DND-41 (cell line): Measurements from ENCODE around the gene CPM.
A peak's percentile ranks its signal among the peaks of the same experiment; 100 is the strongest.
"Not testable (repeated sequence)": the region's sequence is repeated elsewhere in the genome, so short reads cannot be mapped to it uniquely, and the experiment has no call there.

Experiments
- ATAC-seq: fragments of 200-7000 bp; cut with Tn5 transposase; 3 replicates; pipeline ENCODE4 v1.9.1; 2021; ENCODE audit warnings: low read depth; ENCODE audit not compliant: insufficient read depth
- DNase-seq: peaks from one replicate; pipeline ENCODE4 v3.0.0-alpha.2; 2020
- H2AFZ ChIP-seq: 2 replicates; pipeline ENCODE4 v1.6.0; 2012; ENCODE audit warnings: low read depth, low read length
- H3K27ac ChIP-seq: 2 replicates; pipeline ENCODE4 v1.5.1; 2012; ENCODE audit warnings: low read length, inconsistent platforms
- H3K27me3 ChIP-seq: fragments of 200-600 bp; sonication (generic); 2 replicates; pipeline ENCODE4 v1.6.0; 2012; ENCODE audit warnings: low read length, mild to moderate bottlenecking, inconsistent platforms; ENCODE audit not compliant: insufficient read depth, poor library complexity
- H3K36me3 ChIP-seq: 2 replicates; pipeline ENCODE4 v1.5.1; 2012; ENCODE audit warnings: low read length, inconsistent platforms; ENCODE audit not compliant: insufficient read depth
- H3K4me1 ChIP-seq: 2 replicates; pipeline ENCODE4 v1.5.1; 2012; ENCODE audit warnings: mild to moderate bottlenecking, low read length; ENCODE audit not compliant: insufficient read depth
- H3K4me2 ChIP-seq: 2 replicates; pipeline ENCODE4 v1.6.0; 2012; ENCODE audit warnings: mild to moderate bottlenecking, moderate library complexity, low read length, inconsistent platforms; ENCODE audit not compliant: insufficient read depth
- H3K4me3 ChIP-seq, 2 experiments: fragments of 200-600 bp in 1 of 2; shearing (Covaris generic) in 1 of 2; 2 replicates each; pipeline ENCODE4 v1.5.1; 2012 to 2016; ENCODE audit warnings: inconsistent platforms in 2 of 2, low read length in 2 of 2, mild to moderate bottlenecking in 2 of 2, low read depth in 1 of 2, moderate library complexity in 1 of 2
- H3K79me2 ChIP-seq: 2 replicates; pipeline ENCODE4 v1.6.0; 2012; ENCODE audit warnings: low read length, inconsistent platforms; ENCODE audit not compliant: insufficient read depth
- H3K9ac ChIP-seq: 2 replicates; pipeline ENCODE4 v1.6.0; 2012; ENCODE audit warnings: low read depth, mild to moderate bottlenecking, inconsistent platforms, low read length, moderate library complexity
- H3K9me3 ChIP-seq: 2 replicates; pipeline ENCODE4 v1.5.1; 2012; ENCODE audit warnings: low read length, moderate library complexity, mild to moderate bottlenecking, inconsistent platforms; ENCODE audit not compliant: insufficient read depth, severe bottlenecking
- H4K20me1 ChIP-seq: 2 replicates; pipeline ENCODE4 v1.6.0; 2012; ENCODE audit warnings: low read length; ENCODE audit not compliant: insufficient read depth
- EZH2 ChIP-seq: IDR thresholded peaks from 3 replicates; pipeline ENCODE4 v1.6.1; 2012; ENCODE audit warnings: borderline replicate concordance, low read depth, mild to moderate bottlenecking, moderate library complexity, low read length, inconsistent platforms; ENCODE audit not compliant: severe bottlenecking
- TF ChIP-seq, protein P1 (sequence below): IDR thresholded peaks from 2 replicates; pipeline ENCODE4 v1.5.1; 2012; ENCODE audit warnings: borderline replicate concordance, low read length, moderate library complexity, mild to moderate bottlenecking; ENCODE audit not compliant: poor library complexity, severe bottlenecking; ENCODE audit errors: extremely low read depth

The CPM gene

DNA sequence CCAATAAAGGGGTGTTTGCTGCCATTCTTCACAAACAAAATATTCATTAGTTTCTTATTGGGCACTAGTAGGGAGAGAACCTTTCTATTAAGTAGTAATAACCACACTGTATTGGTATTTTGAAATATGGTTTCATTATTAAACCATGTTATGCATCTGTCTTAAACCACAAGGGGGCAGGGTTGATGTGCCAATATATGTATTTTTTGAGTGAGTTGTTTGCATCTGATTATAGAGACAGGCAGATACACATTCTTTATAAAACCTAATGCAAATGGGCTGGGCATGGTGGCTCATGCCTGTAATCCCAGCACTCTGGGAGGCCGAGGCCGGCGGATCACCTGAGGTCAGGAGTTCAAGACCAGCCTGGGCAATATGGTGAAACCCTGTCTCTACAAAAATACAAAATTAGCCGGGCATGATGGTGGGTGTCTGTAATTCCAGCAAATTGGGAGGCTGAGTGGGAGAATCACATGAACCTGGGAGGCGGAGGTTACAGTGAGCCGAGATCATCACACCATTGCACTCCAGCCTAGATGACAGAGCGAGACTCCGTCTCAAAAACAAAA lies 69.0 kb downstream of the CPM start:
- H3K27ac ChIP-seq, DNase-seq, H3K36me3 ChIP-seq, H4K20me1 ChIP-seq, H3K9ac ChIP-seq, H3K4me1 ChIP-seq, H3K4me3 ChIP-seq, H3K79me2 ChIP-seq, H2AFZ ChIP-seq, H3K9me3 ChIP-seq: not testable (repeated sequence)
- Histone ChIP-seq H3K4me2 (peak overlapping the region; percentile 22; the same call in 1 of the 2 replicates), H3K27me3 (peaks cover 16% of the 10 kb centered on the region)
- TF ChIP-seq, protein P1, sequence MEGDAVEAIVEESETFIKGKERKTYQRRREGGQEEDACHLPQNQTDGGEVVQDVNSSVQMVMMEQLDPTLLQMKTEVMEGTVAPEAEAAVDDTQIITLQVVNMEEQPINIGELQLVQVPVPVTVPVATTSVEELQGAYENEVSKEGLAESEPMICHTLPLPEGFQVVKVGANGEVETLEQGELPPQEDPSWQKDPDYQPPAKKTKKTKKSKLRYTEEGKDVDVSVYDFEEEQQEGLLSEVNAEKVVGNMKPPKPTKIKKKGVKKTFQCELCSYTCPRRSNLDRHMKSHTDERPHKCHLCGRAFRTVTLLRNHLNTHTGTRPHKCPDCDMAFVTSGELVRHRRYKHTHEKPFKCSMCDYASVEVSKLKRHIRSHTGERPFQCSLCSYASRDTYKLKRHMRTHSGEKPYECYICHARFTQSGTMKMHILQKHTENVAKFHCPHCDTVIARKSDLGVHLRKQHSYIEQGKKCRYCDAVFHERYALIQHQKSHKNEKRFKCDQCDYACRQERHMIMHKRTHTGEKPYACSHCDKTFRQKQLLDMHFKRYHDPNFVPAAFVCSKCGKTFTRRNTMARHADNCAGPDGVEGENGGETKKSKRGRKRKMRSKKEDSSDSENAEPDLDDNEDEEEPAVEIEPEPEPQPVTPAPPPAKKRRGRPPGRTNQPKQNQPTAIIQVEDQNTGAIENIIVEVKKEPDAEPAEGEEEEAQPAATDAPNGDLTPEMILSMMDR: peak; percentile 70
- peak; percentile 66 for ATAC-seq

DNA sequence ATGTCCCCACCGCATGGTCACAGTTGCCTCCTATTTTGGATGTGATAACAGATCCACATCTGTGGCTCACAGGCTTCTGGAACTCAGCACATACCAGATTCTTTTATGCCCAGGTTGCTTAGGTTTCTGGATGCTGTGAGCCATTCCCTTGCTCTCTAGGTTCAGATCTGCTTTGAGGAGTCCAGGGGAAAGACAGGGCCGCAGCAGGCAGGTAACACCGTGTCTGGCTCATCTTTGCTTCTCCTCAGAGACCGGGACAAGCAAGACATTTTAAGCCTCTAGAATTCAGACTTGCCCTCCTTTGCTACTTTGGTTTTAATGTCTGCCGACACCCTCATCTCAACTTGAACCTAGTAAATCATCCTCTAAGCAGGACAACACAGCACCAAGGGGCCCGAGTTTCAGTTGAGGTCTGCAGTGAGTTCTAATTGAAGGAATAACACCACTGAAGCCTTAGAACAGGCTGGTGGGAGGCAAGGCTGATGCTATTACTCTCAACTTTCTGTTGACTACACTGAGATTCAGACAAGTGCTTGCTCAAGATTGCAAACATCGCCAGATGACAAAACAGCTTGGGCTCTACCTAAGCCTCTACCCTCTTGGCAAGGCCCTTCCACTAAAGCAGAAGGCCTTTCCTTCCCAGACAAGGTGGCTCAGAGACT lies 69.7 kb downstream of the CPM start:
- H3K9ac ChIP-seq: no peak overlapping the region
- H3K9me3 ChIP-seq: no peaks in the 10 kb centered on the region
- H3K4me1 ChIP-seq: no peaks in the 10 kb centered on the region
- H3K79me2 ChIP-seq: no peaks in the 10 kb centered on the region
- no peak overlapping the region for H3K4me2 ChIP-seq
- TF ChIP-seq, protein P1: no peak
- TF ChIP-seq EZH2: no peak
- no peaks in the 10 kb centered on the region for H3K36me3 ChIP-seq
- H2AFZ ChIP-seq: no peak overlapping the region
- H4K20me1 ChIP-seq: no peaks in the 10 kb centered on the region
- no peak for ATAC-seq
- no peak overlapping the region for H3K4me3 ChIP-seq
- no peak for DNase-seq
- H3K27me3 ChIP-seq: peaks cover 9% of the 10 kb centered on the region
- H3K27ac ChIP-seq: no peak overlapping the region

DNA sequence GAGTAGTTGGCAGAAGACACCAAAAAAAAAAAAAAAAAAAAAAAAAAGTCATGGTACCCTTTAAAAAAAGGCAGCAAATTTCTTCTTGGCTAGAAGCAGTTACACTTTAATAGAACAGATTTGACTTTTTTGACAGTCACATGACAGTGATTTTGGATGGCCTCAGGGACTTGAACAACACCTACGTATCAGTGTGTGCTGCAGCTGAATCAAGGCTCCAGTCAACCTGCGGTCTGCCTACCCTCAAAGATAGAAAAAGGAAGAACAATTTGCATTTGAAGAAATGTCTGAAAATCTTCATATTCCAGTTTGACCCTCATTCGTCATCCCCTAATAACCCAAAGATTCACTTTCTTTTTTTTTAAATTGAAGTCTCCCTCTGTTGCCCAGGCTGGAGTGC lies 71.1 kb downstream of the CPM start:
- ATAC-seq: no peak

More for the DNA sequence above, 71.1 kb downstream of the CPM start:
- H3K9me3 ChIP-seq: no peaks in the 10 kb centered on the region
- TF ChIP-seq EZH2: no peak
- TF ChIP-seq, protein P1: no peak
- DNase-seq: no peak
- H3K36me3 ChIP-seq: no peaks in the 10 kb centered on the region
- no peak overlapping the region for H3K4me3 ChIP-seq
- H2AFZ ChIP-seq: no peak overlapping the region
- no peaks in the 10 kb centered on the region for H3K27me3 ChIP-seq
- H3K79me2 ChIP-seq: no peaks in the 10 kb centered on the region
- H3K4me1 ChIP-seq: no peaks in the 10 kb centered on the region
- H3K9ac ChIP-seq: no peak overlapping the region
- H4K20me1 ChIP-seq: no peaks in the 10 kb centered on the region
- H3K27ac ChIP-seq: no peak overlapping the region
- H3K4me2 ChIP-seq: no peak overlapping the region
